K562 (cell line): ENCODE results near the gene DIPK1A. TPM values are rescaled to one million over a fixed set of nuclear protein-coding genes. Genes with fewer than 3 reads are reported as not detected.

Experiments
- ARID1B ChIP-seq: fragments of 450-650 bp; IDR thresholded peaks from 2 replicates; pipeline ENCODE4 v1.6.1; 2016; ENCODE audit warnings: antibody characterized with exemption, mild to moderate bottlenecking, inconsistent platforms
- ARID3A ChIP-seq: IDR thresholded peaks from 2 replicates; pipeline ENCODE4 v1.6.1; 2012; ENCODE audit warnings: low read depth, low read length, improper control_type of control experiment, borderline replicate concordance
- BCOR ChIP-seq: fragments of 450-650 bp; IDR thresholded peaks from 2 replicates; pipeline ENCODE4 v1.6.1; 2016
- CBFA2T2 ChIP-seq: fragments of 450-650 bp; conservative IDR thresholded peaks from 2 replicates; pipeline ENCODE4 v1.6.1; 2017; ENCODE audit warnings: mild to moderate bottlenecking
- CBX8 ChIP-seq: fragments of 200-600 bp; sonication (generic); IDR thresholded peaks from 2 replicates; pipeline ENCODE4 v1.6.1; 2012; ENCODE audit warnings: borderline replicate concordance, mixed run types, low read depth, mild to moderate bottlenecking, moderate library complexity, mixed read lengths, low read length, control low read depth, inconsistent platforms; ENCODE audit not compliant: poor library complexity, severe bottlenecking; ENCODE audit errors: extremely low read depth
- CTBP1 ChIP-seq: fragments of 450-650 bp; IDR thresholded peaks from 2 replicates; pipeline ENCODE4 v1.6.1; 2016; ENCODE audit warnings: borderline replicate concordance
- DNMT1 ChIP-seq: fragments of 450-650 bp; IDR thresholded peaks from 2 replicates; pipeline ENCODE4 v1.6.1; 2016; ENCODE audit warnings: antibody characterized with exemption, mild to moderate bottlenecking
- DPF2 ChIP-seq: fragments of 450-650 bp; IDR thresholded peaks from 2 replicates; pipeline ENCODE4 v1.6.1; 2016
- ELF2 ChIP-seq: fragments of 250-450 bp; sonication (Bioruptor Pico); IDR thresholded peaks from 2 replicates; pipeline ENCODE4 v1.5.0; 2021; ENCODE audit warnings: mild to moderate bottlenecking
- EP300 ChIP-seq: IDR thresholded peaks from 2 replicates; pipeline ENCODE4 v1.6.1; 2012; ENCODE audit warnings: low read length, improper control_type of control experiment
- FOXO4 ChIP-seq: fragments of 450-650 bp; formaldehyde crosslinking; IDR thresholded peaks from 2 replicates; pipeline ENCODE4 v1.4.0; 2020; ENCODE audit warnings: mild to moderate bottlenecking, moderate library complexity
- IRF2 ChIP-seq: sonication (generic); formaldehyde crosslinking; IDR thresholded peaks from 2 replicates; pipeline ENCODE4 v1.8.1; 2022; ENCODE audit warnings: mild to moderate bottlenecking, missing genetic modification reagents
- LARP7 ChIP-seq: fragments of 450-650 bp; IDR thresholded peaks from 2 replicates; pipeline ENCODE4 v1.6.1; 2016
- MAFK ChIP-seq: IDR thresholded peaks from 2 replicates; pipeline ENCODE4 v1.6.1; 2011; ENCODE audit warnings: low read length, improper control_type of control experiment
- PHF20 ChIP-seq: fragments of 450-650 bp; IDR thresholded peaks from 2 replicates; pipeline ENCODE4 v1.6.1; 2018; ENCODE audit not compliant: partially characterized antibody
- RBM39 ChIP-seq: fragments of 200-400 bp; formaldehyde crosslinking; optimal IDR thresholded peaks from 2 replicates; pipeline ENCODE3; 2018; ENCODE audit warnings: low read depth, low read length
- RUNX1 ChIP-seq: sonication (generic); IDR thresholded peaks from 2 replicates; pipeline ENCODE4 v1.6.1; 2016; ENCODE audit warnings: antibody characterized with exemption, low read depth
- SREBF1 ChIP-seq: fragments of 150-350 bp; IDR thresholded peaks from 2 replicates; pipeline ENCODE4 v1.6.1; 2014; ENCODE audit warnings: antibody characterized with exemption, low read depth, low read length, borderline replicate concordance
- SRSF1 ChIP-seq: fragments of 200-400 bp; formaldehyde crosslinking; IDR thresholded peaks from 2 replicates; pipeline ENCODE4 v1.6.1; 2017; ENCODE audit warnings: mild to moderate bottlenecking, low read depth, low read length, moderate library complexity
- TAL1 ChIP-seq: fragments of 450-650 bp; IDR thresholded peaks from 2 replicates; pipeline ENCODE4 v1.6.1; 2016; ENCODE audit warnings: mild to moderate bottlenecking
- TEAD4 ChIP-seq, 2 experiments: sonication (generic) in 1 of 2; formaldehyde crosslinking in 1 of 2; IDR thresholded peaks; 2 replicates each; pipeline versions ENCODE4 v1.6.1 to v1.8.0; 2012 to 2022; ENCODE audit warnings: borderline replicate concordance in 1 of 2, inconsistent platforms in 1 of 2, low read length in 1 of 2, mild to moderate bottlenecking in 1 of 2, missing genetic modification reagents in 1 of 2
- THRA ChIP-seq: fragments of 450-650 bp; IDR thresholded peaks from 2 replicates; pipeline ENCODE4 v1.6.1; 2017; ENCODE audit warnings: mild to moderate bottlenecking, moderate library complexity
- U2AF1 ChIP-seq: fragments of 200-400 bp; formaldehyde crosslinking; optimal IDR thresholded peaks from 2 replicates; pipeline ENCODE3; 2017; ENCODE audit warnings: mild to moderate bottlenecking, low read depth, low read length, moderate library complexity
- U2AF2 ChIP-seq: fragments of 200-400 bp; formaldehyde crosslinking; optimal IDR thresholded peaks from 2 replicates; pipeline ENCODE3; 2017; ENCODE audit warnings: low read depth, mild to moderate bottlenecking, low read length
- ZBTB17 ChIP-seq: fragments of 450-650 bp; formaldehyde crosslinking; IDR thresholded peaks from 2 replicates; pipeline ENCODE4 v1.4.0; 2020; ENCODE audit warnings: mild to moderate bottlenecking
- ZC3H11A ChIP-seq: IDR thresholded peaks from 2 replicates; pipeline ENCODE4 v1.6.1; 2012; ENCODE audit warnings: low read depth, low read length, improper control_type of control experiment
- ZEB2 ChIP-seq: fragments of 450-650 bp; IDR thresholded peaks from 2 replicates; pipeline ENCODE4 v1.6.1; 2016
- ZNF134 ChIP-seq: fragments of 250-450 bp; sonication (Bioruptor Pico); conservative IDR thresholded peaks from 2 replicates; pipeline ENCODE4 v1.4.0; 2020
- polyA plus RNA-seq, 8 experiments: library from polyadenylated mRNA; depleted of rRNA in 4 of 8; stranded (reverse) in 5 of 8; unstranded in 3 of 8; fragments of >200 nt; fragmentation: Nextera tagmentation in 2 of 8; fragmentation: Illumina TruSeq in 1 of 8; extraction: Ambion mirVana in 2 of 8; extraction: Trizol in 1 of 8; gene quantifications; 2 replicates each; pipeline versions ENCODE4 v1.2.1 to v1.2.3, GENCODE V29; 2011 to 2014; ENCODE audit warnings: inconsistent platforms in 1 of 8, missing spikeins in 1 of 8
- total RNA-seq, 7 experiments: library from RNA; depleted of rRNA in 6 of 7; stranded (reverse); fragments of >200 nt in 6 of 7; fragmentation: Illumina TruSeq in 2 of 7; extraction: Trizol in 2 of 7; gene quantifications; 2 replicates each; pipeline versions ENCODE4 v1.2.1 to v1.2.3, GENCODE V29; 2011 to 2021; ENCODE audit warnings: low replicate concordance in 1 of 7

Gene DIPK1A
- total and polyA plus RNA-seq, 9 of the 15 experiments (the other 6 are each of a cell fraction or from before 2014, with no cell fraction given): 0.54 to 2.5 (median 1.3) TPM

GRCh38 chr1:92973203-92973897 is 12.1 kb upstream of the DIPK1A start (continued):
- TF ChIP-seq PHF20 (no peak), ZNF134 (CRISPR knock-in tag) (no peak), IRF2 (CRISPR knock-in tag) (no peak), DPF2 (peak; percentile 56), SREBF1 (no peak), MAFK (0 out of 2 replicates have a peak, but pooled peaks have one; percentile 7), ZC3H11A (no peak), THRA (no peak), TEAD4 (IDR thresholded peaks at IDR 0.05; ENCODE audit: low read length) (peak; percentile 73), TEAD4 (CRISPR knock-in tag; IDR thresholded peaks at IDR 0.05; ENCODE audit: borderline replicate concordance) (no peak), DNMT1 (no peak), ARID1B (peak; percentile 74), CBFA2T2 (peak; percentile 45), BCOR (no peak), U2AF1 (no peak), LARP7 (no peak), ZBTB17 (CRISPR knock-in tag) (no peak), FOXO4 (CRISPR knock-in tag) (no peak), ZEB2 (peak; percentile 70), RBM39 (no peak), CBX8 (no peak), EP300 (peak; percentile 46), SRSF1 (no peak), U2AF2 (no peak), ARID3A (peak; percentile 23; the same call in 1 of the 2 replicates), RUNX1 (no peak), ELF2 (CRISPR knock-in tag) (0 out of 2 replicates have a peak, but pooled peaks have one; percentile 31), TAL1 (peak; percentile 39; the same call in 1 of the 2 replicates), CTBP1 (peak; percentile 30; the same call in 1 of the 2 replicates)
